GM18498 (cell line): ENCODE results near the gene COA8.

Experiments used
- ATAC-seq: cut with Tn5 transposase; IDR thresholded peaks from one replicate; pipeline ENCODE4 v1.9.1; 2021; ENCODE audit warnings: mild to moderate bottlenecking, moderate library complexity; ENCODE audit not compliant: unreplicated experiment

Gene COA8

GRCh38 chr14:103547941-103548462 lies 14.8 kb upstream of the COA8 start:
- ATAC-seq, result no peak

DNA sequence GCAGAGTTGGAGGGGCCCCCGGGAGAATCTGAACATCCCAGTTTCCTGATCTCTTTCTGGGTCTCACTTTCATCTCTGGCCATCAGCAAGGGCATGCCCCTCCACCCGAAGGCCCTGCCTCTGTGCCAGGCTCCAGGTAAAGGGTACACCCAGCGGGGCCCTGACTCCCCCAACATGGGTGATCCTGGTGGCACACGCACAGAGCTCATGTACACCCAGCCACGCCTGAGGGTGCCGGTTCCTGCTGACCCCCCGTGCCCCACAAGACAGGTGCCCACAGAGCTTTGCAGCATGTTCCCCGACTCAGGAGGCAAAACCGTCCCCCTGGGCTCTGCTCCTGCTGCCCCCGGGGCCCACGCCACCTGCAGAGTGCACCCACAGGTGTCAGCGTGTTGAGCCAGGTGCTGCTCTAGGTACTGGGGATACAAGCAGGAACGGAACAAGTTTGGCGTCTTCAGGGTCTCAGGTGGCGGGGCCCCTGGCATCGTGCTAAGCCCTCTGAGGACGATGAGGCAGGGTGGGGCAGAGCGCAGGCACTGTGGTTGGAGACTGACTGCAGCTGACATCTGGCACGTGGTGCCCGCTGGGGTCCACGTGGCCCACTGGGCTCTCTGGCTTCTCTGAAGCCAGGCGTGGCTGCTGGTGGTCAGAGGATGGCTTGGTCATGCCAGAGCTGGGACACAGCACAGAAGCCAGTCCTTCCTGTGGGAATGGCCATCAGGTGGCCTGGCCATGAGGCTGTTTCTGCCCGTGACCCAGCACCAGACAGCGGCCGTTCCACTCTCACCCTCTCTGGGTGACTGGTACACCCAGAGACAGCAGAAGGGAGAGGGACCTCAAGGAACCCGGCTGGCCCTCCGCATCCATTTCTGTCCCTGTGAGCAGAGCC lies 14.1 kb upstream of the COA8 start:
- ATAC-seq, result no peak

GRCh38 chr14:103549361-103550311 lies 13.1 kb upstream of the COA8 start:
- ATAC-seq, result no peak

DNA sequence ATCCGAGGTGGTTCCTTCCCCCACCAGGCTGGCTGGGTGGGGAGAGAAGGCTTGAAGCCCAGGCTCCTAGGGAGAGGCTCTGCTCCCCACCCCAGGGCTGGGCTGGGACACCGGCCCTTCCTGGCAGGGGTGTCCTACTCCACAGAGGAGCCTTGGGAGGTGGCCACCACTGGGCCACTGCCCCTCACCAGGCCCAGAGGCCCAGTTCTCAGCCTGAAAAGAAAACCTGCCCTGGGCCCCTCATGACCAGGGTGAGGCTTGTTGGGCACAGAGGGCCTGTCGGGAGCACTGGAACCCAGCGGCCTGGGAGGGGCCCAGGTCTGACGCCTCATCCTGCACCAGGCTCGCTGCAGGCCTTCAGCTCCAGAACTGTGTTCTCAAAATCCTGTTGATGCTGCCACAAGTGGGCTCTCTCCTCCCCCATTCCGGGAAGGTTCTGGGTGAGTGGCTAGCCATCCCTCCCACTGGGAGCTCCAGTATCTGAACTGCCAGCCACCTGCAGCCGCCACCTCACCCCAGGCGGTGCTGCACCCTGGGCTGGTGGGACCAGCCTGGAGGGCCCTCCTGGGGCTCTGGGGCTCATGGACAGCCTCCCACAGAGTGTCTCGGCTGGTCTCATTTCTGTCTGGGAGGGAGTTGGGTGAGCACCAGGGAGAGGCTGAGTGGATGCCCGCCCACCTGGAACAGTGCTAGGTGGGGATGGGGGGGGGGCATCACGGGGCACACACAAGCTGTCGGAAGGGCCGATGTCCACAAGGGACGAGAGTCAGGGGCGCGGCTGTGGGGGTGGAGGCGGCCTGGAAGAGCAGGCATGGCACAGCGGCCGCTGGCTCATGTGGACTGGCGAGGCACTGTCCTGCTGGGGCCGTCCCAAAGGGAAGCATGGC lies 12.1 kb upstream of the COA8 start:
- no peak for ATAC-seq

GRCh38 chr14:103551338-103551762 lies 11.4 kb upstream of the COA8 start:
- no peak for ATAC-seq

- ATAC-seq, result no peak
Measured at GRCh38 chr14:103552011-103552845, 10.5 kb upstream of the COA8 start.

DNA sequence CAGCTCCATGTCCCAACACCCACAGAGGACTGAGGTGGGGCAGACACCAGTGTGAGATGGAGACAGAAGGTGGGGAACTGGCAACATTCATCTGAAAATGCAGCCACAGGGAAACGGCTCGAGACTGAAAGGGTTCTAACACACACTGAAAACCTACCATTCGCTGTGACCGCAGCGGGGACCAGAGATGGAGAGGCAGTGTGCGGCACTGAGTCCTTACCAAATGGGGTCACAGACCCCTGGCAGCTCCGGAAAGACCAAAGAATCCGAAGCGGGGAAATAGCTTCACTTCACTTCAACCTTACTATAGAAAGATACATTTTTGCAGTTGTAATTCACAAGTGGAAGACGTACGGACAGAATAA lies 9.9 kb upstream of the COA8 start:
- no peak for ATAC-seq

GRCh38 chr14:103555559-103556337 lies 7.0 kb upstream of the COA8 start:
- ATAC-seq, result no peak

DNA sequence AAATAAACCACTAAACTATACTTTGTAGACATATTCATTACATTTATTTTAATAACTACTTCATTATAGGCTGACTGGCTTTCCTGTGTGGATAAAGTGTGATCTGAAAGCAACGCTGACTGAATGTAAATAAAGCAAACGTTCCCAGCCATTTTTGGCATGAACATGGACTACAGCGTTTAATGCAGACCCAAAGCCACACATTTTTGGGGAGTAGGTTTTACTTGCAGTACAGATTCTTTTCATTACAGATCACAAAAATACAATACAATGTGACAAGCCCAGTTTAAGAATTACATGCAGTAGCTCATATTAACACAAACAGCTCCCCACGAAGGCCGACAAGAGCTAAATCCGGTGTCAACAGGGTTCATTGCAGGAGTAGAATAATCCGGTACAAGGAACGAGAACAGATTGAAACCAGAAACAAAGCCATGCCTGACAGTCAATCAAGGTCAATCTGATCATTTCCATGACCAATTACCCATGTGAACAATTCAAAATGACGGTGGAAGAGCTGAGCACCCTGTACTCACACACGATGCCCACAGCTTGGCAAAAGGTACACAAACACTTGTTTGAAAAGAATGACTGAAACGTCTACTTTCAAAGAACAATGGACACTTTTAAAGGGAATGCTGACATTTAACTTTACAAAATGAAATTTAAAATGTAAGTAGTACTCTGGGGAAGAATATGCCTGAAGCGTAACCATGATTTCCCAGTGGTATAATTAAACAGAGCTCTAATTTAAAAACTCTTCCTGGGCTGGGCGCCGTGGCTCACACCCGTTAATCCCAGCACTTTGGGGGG lies 5.6 kb upstream of the COA8 start:
- ATAC-seq, result no peak

DNA sequence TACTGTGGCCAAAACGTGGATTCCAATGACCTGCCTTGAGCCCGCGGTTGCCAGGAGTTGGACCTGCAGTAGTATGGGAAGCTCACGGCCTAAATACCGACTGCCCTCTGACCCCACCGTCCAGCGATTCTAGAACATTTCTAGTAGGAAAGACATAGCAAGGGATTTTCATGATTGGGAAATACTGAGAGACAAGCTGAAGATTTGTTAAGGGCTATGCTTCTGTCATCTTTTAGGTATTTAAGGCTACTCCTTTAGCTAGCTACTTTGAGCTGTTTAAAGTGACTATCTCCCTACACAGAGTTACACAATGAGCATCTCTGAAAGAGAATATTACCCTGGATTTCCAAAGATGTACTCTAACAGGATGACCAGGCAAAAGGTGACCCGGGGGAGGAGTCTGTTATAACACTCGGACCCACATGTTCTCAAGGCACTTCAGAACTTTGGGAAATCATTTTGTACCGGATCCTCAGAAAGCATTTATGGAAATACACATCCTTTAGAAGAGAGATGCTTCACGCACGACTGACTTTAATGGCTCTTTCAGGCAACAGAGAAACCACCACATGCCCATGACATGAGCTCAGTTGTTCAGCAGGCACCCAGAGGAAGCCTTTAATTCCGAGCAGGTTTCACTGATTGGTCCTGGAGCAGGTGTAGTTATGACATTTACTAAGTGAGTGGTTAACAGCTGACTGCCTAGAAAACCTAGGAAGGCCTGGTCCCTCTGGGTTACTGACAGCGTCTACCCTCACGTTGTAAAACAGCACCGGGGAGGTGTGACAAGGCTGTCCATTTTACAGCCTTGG lies 4.5 kb upstream of the COA8 start:
- ATAC-seq, result no peak

GRCh38 chr14:103559766-103560165 lies 3.0 kb upstream of the COA8 start:
- no peak for ATAC-seq

GRCh38 chr14:103560691-103561090 lies 2.1 kb upstream of the COA8 start:
- no peak for ATAC-seq

- peak; percentile 21 for ATAC-seq
Measured at GRCh38 chr14:103561381-103562178, 1.2 kb upstream of the COA8 start.

GRCh38 chr14:103562179-103562428 lies 656 bp upstream of the COA8 start:
- peak; percentile 37 for ATAC-seq

GRCh38 chr14:103563226-103563620 lies 463 bp downstream of the COA8 start:
- ATAC-seq, result no peak

DNA sequence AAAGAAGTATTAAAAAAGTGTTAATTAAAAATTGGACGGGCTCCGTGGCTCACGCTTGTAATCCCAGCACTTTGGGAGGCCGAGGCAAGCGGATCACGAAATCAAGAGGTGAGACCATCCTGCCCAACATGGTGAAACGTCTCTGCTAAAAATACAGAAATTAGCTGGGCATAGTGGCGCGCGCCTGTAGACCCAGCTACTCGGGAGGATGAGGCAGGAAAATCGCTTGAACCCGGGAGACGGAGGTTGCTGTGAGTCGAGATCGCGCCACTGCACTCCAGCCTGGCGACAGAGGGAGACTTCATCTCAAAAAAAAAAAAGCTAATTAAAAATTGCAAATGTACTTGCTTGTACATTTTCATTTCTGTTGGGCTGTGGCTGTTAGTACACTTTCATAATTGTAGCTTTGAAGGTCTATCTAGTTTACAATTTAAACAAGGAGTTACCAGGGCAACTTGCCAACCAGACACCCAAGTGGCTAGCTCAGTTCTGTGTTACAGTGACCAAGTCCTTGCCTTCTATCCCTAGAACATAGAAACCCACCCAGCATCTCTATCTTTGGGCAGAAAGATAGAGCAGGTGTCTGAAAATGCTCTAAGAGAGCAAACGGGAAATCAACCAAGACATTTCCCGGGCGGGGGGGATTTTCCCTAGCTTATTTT lies 1.2 kb downstream of the COA8 start:
- ATAC-seq, result no peak
